ENCODE results near the gene GPANK1. TPM values are rescaled to one million over a fixed set of nuclear protein-coding genes. Genes with fewer than 3 reads are reported as not detected.

The GPANK1 gene
- total and polyA plus RNA-seq, 2 of the 13 experiments (the other 11 are each of a cell fraction or from before 2014, with no cell fraction given), result 15.4 to 22.8 TPM

- peak; percentile 65; the same call in 1 of the 2 replicates for TF ChIP-seq FOXP1 (IDR thresholded peaks at IDR 0.05)
- TF ChIP-seq FOXP1 (CRISPR knock-in tag; IDR thresholded peaks at IDR 0.05), result peak; percentile 95
- TF ChIP-seq ZFP82 (CRISPR knock-in tag; IDR thresholded peaks at IDR 0.05; ENCODE audit: borderline replicate concordance), result no peak
- TF ChIP-seq NCOA1 (CRISPR knock-in tag; IDR thresholded peaks at IDR 0.05), result no peak
Observed at GRCh38 chr6:31655349-31656237, 9.2 kb downstream of the GPANK1 start, which contains the start of gene APOM (continued).

DNA sequence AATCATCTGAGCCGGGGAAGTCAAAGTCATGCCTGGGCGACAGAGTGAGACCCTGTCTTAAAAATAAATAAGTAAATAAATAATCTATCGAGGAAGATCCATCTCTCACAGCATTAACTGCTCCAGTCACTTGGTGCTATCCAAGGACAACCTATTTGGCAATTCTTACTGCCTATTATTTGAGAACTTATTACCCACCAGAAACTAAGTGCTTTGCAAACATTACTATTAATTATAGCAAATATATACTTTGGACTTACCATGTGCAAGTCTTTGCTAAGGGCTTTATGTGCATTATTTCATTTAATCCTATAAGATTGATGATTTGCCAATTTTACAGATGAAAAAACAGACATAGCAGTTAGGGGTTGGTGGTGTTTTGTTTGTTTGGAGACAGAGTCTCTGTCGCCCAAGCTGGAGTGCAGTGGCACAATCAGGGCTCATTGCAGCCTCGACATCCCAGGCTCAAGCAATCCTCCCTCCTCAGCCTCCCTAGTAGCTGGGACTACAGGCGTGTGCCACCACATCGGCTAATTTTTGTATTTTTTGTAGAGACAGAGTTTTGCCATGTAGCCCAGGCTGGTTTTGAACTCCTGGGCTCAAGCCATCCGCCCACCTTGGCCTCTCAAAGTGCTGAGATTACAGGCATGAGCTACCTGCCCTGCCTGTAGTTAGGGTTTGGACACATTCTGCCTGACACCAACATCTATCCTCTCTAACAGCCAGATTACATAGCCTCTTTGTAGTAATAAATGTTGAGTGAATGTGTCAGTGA is 10.0 kb downstream of the GPANK1 start:
- Histone ChIP-seq H3K79me2 (ENCODE audit: insufficient read depth, low read length) (peaks cover 66% of the 10 kb centered on the region), H3K27me3 (ENCODE audit: control insufficient read depth in 1 of 2, insufficient read depth in 2 of 2, low read length in 2 of 2) (no peaks in the 10 kb centered on the region; a peak in 2 of 5 replicates), H3K4me1 (ENCODE audit: insufficient read depth, low read length) (peaks cover 81% of the 10 kb centered on the region), H3K4me2 (ENCODE audit: low read depth, low read length) (peak overlapping the region; percentile 100), H3K9me3 (ENCODE audit: low read length) (no peaks in the 10 kb centered on the region), H2AFZ (ENCODE audit: low read length) (no peak overlapping the region), H3K9ac (ENCODE audit: insufficient read depth, low read depth, low read length) (peak overlapping the region; percentile 69), H3K4me3 (replicated peaks in 1 of 3; ENCODE audit: insufficient read depth in 1 of 3, low read depth in 2 of 3, low read length in 3 of 3) (peak overlapping the region; percentile 41 to 78 (median 44)), H4K20me1 (ENCODE audit: insufficient read depth, low read length) (peaks cover 17% of the 10 kb centered on the region; the same call in 1 of the 2 replicates), H3K27ac (ENCODE audit: extremely low read length, insufficient read depth, low read length) (peak overlapping the region; percentile 96), H3K36me3 (replicated peaks in 1 of 2; ENCODE audit: control insufficient read depth in 1 of 2, insufficient read depth in 2 of 2, low read length in 2 of 2) (peaks cover 6 to 24% of the 10 kb centered on the region in 2 experiments)
- no peak for FAIRE-seq
- WGBS (ENCODE audit: low lambda C conversion rate), result 16% methylated on average over 8 of the region's 8 CpGs
- intact Hi-C loops (cut with micrococcal nuclease; ENCODE audit: unreplicated experiment), result loop anchor here (10.0 kb wide), 1 partner anchor 110 kb away; the partner anchor contains the start of genes ATP6V1G2, DDX39B and NFKBIL1
- POLR2A ChIA-PET, result interaction anchor here (0.9 to 8.0 kb wide), 43 partner anchors 9 to 475 kb away, joined by 3 to 438 read pairs (median 6); partner anchors contain the start of genes ABHD16A, AIF1, ATP6V1G2 and C2
- peak; percentile 60 for DNase-seq (ENCODE audit: low spot score)
- CTCF ChIA-PET (ENCODE audit: low intra/inter-chr PET ratio, low total read pairs), result no interaction called here
- ATAC-seq, result no peak
- in situ Hi-C loops (cut with HindIII; ENCODE audit: extremely low pct_ligation_motif_present, low pct_unique_long_range_greater_than_20kb), result no loop called here
- BruUV-seq (replicated peaks), result no TSS peak
- TF ChIP-seq ZBTB21 (CRISPR knock-in tag; IDR thresholded peaks at IDR 0.05), result no peak
- TF ChIP-seq CBX5 (CRISPR knock-in tag; IDR thresholded peaks at IDR 0.05; ENCODE audit: borderline replicate concordance), result no peak
- TF ChIP-seq CHCHD3 (CRISPR knock-in tag; IDR thresholded peaks at IDR 0.05), result no peak
- 0 out of 2 replicates have a peak, but pooled peaks have one; percentile 17 for TF ChIP-seq ZNF121 (CRISPR knock-in tag; IDR thresholded peaks at IDR 0.05)
- no peak for TF ChIP-seq FLYWCH1 (CRISPR knock-in tag; IDR thresholded peaks at IDR 0.05)
- TF ChIP-seq NFIC (IDR thresholded peaks at IDR 0.05; ENCODE audit: low read length), result no peak
- TF ChIP-seq, protein P1, sequence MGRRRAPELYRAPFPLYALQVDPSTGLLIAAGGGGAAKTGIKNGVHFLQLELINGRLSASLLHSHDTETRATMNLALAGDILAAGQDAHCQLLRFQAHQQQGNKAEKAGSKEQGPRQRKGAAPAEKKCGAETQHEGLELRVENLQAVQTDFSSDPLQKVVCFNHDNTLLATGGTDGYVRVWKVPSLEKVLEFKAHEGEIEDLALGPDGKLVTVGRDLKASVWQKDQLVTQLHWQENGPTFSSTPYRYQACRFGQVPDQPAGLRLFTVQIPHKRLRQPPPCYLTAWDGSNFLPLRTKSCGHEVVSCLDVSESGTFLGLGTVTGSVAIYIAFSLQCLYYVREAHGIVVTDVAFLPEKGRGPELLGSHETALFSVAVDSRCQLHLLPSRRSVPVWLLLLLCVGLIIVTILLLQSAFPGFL (CRISPR knock-in tag; IDR thresholded peaks at IDR 0.05), result no peak
- no peak for TF ChIP-seq PPARG (CRISPR knock-in tag; conservative IDR thresholded peaks at IDR 0.05)
- peak; percentile 32; the same call in 1 of the 2 replicates for TF ChIP-seq ZNF569 (CRISPR knock-in tag; IDR thresholded peaks at IDR 0.05; ENCODE audit: borderline replicate concordance)
- TF ChIP-seq, protein P2, sequence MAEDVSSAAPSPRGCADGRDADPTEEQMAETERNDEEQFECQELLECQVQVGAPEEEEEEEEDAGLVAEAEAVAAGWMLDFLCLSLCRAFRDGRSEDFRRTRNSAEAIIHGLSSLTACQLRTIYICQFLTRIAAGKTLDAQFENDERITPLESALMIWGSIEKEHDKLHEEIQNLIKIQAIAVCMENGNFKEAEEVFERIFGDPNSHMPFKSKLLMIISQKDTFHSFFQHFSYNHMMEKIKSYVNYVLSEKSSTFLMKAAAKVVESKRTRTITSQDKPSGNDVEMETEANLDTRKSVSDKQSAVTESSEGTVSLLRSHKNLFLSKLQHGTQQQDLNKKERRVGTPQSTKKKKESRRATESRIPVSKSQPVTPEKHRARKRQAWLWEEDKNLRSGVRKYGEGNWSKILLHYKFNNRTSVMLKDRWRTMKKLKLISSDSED (CRISPR knock-in tag; IDR thresholded peaks at IDR 0.05), result no peak
- no peak for TF ChIP-seq ZFP62 (CRISPR knock-in tag; IDR thresholded peaks at IDR 0.05)
- peak; percentile 94 for TF ChIP-seq ZMYM3 (CRISPR knock-in tag; IDR thresholded peaks at IDR 0.05)
- TF ChIP-seq ADNP (CRISPR knock-in tag; IDR thresholded peaks at IDR 0.05), result peak; percentile 57; the same call in 1 of the 2 replicates
- 0 out of 4 replicates have a peak, but pooled peaks of 1 of the 2 experiments have one; percentile 30 for TF ChIP-seq EP300 (IDR thresholded peaks at IDR 0.05; ENCODE audit: low read depth in 2 of 2, low read length in 2 of 2)
- TF ChIP-seq EP300 (CRISPR knock-in tag; IDR thresholded peaks at IDR 0.05; ENCODE audit: borderline replicate concordance), result no peak
- TF ChIP-seq ZNF354B (CRISPR knock-in tag; IDR thresholded peaks at IDR 0.05), result 0 out of 2 replicates have a peak, but pooled peaks have one; percentile 40
- TF ChIP-seq FOXK1 (CRISPR knock-in tag; IDR thresholded peaks at IDR 0.05; ENCODE audit: borderline replicate concordance, low read depth), result no peak

Data from HepG2 (cell line).